K562 (cell line): Measurements from ENCODE around the gene FASLG. TPM values are rescaled to one million over a fixed set of nuclear protein-coding genes. Genes with fewer than 3 reads are reported as not detected.
A peak's percentile ranks its signal among the peaks of the same experiment; 100 is the strongest.

ENCODE experiments used
- ATAC-seq: fragments of 200-7000 bp; cut with Tn5 transposase; 3 replicates; pipeline ENCODE4 v1.9.1; 2020; ENCODE audit warnings: moderate library complexity
- BruUV-seq: library from RNA; stranded (reverse); fragments of 400-500 nt; replicated peaks from 2 replicates; lab custom pipeline; 2021; lab: Mats Ljungman, UMichigan
- CTCF ChIA-PET: fragments of 300-600 bp; formaldehyde crosslinking; extraction: SDS; loops from one replicate; lab custom pipeline; 2021; ENCODE audit warnings: low intra/inter-chr PET ratio; lab: Yijun Ruan, JAX
- POLR2A ChIA-PET: fragments of 300-600, 350-650 bp; sonication (Branson Sonifier 250); formaldehyde crosslinking; extraction: SDS; loops from one replicate; lab custom pipeline; 2021; ENCODE audit warnings: antibody characterized with exemption, inconsistent platforms; lab: Yijun Ruan, JAX
- DNase-seq, 4 experiments: peaks; one replicate each; pipeline versions ENCODE4 v3.0.0 to v3.0.0-alpha.2; 2011 to 2018; ENCODE audit warnings: low spot score in 3 of 4, mixed read lengths in 3 of 4; ENCODE audit errors: extremely low read depth in 1 of 4
- FAIRE-seq: peaks from 2 replicates; lab custom pipeline; 2011; peaks lifted over from hg19 to GRCh38; lab: Jason Lieb, UNC
- H2AFZ ChIP-seq: 2 replicates; pipeline ENCODE4 v1.6.0; 2011; ENCODE audit warnings: low read depth, low read length, control low read depth, inconsistent platforms
- H3K27ac ChIP-seq: fragments of 200-600 bp; 3 replicates; pipeline ENCODE4 v1.8.0; 2011; ENCODE audit warnings: low read depth, mild to moderate bottlenecking, control low read depth, inconsistent platforms, low read length, moderate library complexity, mixed read lengths; ENCODE audit errors: extremely low read depth
- H3K27me3 ChIP-seq, 2 experiments: fragments of 300-600 bp in 1 of 2; 2 replicates in 1 of 2; 3 replicates in 1 of 2; pipeline versions ENCODE4 v1.6.0 to v1.8.0; 2011; ENCODE audit warnings: inconsistent platforms in 2 of 2, low read length in 2 of 2, mild to moderate bottlenecking in 1 of 2, mixed read lengths in 1 of 2, moderate library complexity in 1 of 2; ENCODE audit not compliant: control insufficient read depth in 2 of 2, insufficient read depth in 2 of 2
- H3K36me3 ChIP-seq: fragments of 300-600 bp; 3 replicates; pipeline ENCODE4 v1.8.0; 2011; ENCODE audit warnings: mild to moderate bottlenecking, low read length, inconsistent platforms; ENCODE audit not compliant: control insufficient read depth, insufficient read depth
- H3K4me1 ChIP-seq, 2 experiments: fragments of 200-600 bp in 1 of 2; replicated peaks in 1 of 2; 2 replicates in 1 of 2; 3 replicates in 1 of 2; pipeline versions ENCODE4 v1.5.1 to v1.8.0; 2011; ENCODE audit warnings: inconsistent platforms in 2 of 2, low read length in 2 of 2, mild to moderate bottlenecking in 1 of 2, mixed read lengths in 1 of 2, moderate library complexity in 1 of 2; ENCODE audit not compliant: control insufficient read depth in 2 of 2, insufficient read depth in 2 of 2
- H3K4me2 ChIP-seq: 2 replicates; pipeline ENCODE4 v1.6.1; 2011; ENCODE audit warnings: low read length, control low read depth, inconsistent platforms, mixed read lengths; ENCODE audit not compliant: insufficient read depth
- H3K4me3 ChIP-seq: fragments of 200-600 bp; sonication (generic), shearing (Covaris generic); 2 replicates; pipeline ENCODE4 v1.5.1; 2016; ENCODE audit warnings: control low read depth, inconsistent platforms
- H3K79me2 ChIP-seq: fragments of 200-600 bp; 3 replicates; pipeline ENCODE4 v1.8.0; 2011; ENCODE audit warnings: low read length, inconsistent platforms; ENCODE audit not compliant: control insufficient read depth, insufficient read depth
- H3K9ac ChIP-seq, 2 experiments: 2 replicates each; pipeline versions ENCODE4 v1.6.0 to v1.6.1; 2011; ENCODE audit warnings: low read depth in 2 of 2, low read length in 2 of 2, control low read depth in 1 of 2, inconsistent platforms in 1 of 2, mild to moderate bottlenecking in 1 of 2, mixed read lengths in 1 of 2; ENCODE audit not compliant: insufficient read depth in 1 of 2
- H3K9me1 ChIP-seq: one replicate; pipeline ENCODE4 v1.6.0; 2011; ENCODE audit warnings: inconsistent platforms, mild to moderate bottlenecking, low read length, moderate library complexity; ENCODE audit not compliant: control insufficient read depth, insufficient read depth
- H3K9me3 ChIP-seq: replicated peaks from 2 replicates; pipeline ENCODE4 v1.5.1; 2011; ENCODE audit warnings: low read depth, low read length, inconsistent platforms; ENCODE audit not compliant: control insufficient read depth, insufficient read depth
- H4K20me1 ChIP-seq: replicated peaks from 2 replicates; pipeline ENCODE4 v1.6.1; 2011; ENCODE audit warnings: low read length, inconsistent platforms, mixed read lengths; ENCODE audit not compliant: control insufficient read depth, insufficient read depth
- BRD9 ChIP-seq: fragments of 450-650 bp; IDR thresholded peaks from 2 replicates; pipeline ENCODE4 v1.6.1; 2018; ENCODE audit warnings: low read depth; ENCODE audit not compliant: partially characterized antibody
- BRF1 ChIP-seq: IDR thresholded peaks from 3 replicates; pipeline ENCODE4 v1.6.1; 2011; ENCODE audit warnings: borderline replicate concordance, mild to moderate bottlenecking; ENCODE audit not compliant: insufficient read length; ENCODE audit errors: extremely low read depth
- DDX20 ChIP-seq: fragments of 450-650 bp; IDR thresholded peaks from 2 replicates; pipeline ENCODE4 v1.6.1; 2016; ENCODE audit warnings: missing genetic modification characterization, low read depth, mild to moderate bottlenecking, missing compliant biosample characterization, moderate library complexity
- DPF2 ChIP-seq: fragments of 450-650 bp; IDR thresholded peaks from 2 replicates; pipeline ENCODE4 v1.6.1; 2016
- ELK3 ChIP-seq: fragments of 450-650 bp; formaldehyde crosslinking; IDR thresholded peaks from 2 replicates; pipeline ENCODE4 v1.4.0; 2020; ENCODE audit warnings: mild to moderate bottlenecking
- FOSL1 ChIP-seq: fragments of 200-800 bp; sonication (Bioruptor generic); conservative IDR thresholded peaks from 2 replicates; pipeline ENCODE4 v1.6.1; 2016; ENCODE audit warnings: missing genetic modification characterization, missing compliant biosample characterization
- NR2C1 ChIP-seq, 2 experiments: fragments of 450-650 bp; IDR thresholded peaks; 2 replicates each; pipeline ENCODE4 v1.6.1; 2017; ENCODE audit warnings: mild to moderate bottlenecking in 2 of 2, antibody characterized with exemption in 1 of 2, inconsistent platforms in 1 of 2, missing compliant biosample characterization in 1 of 2, missing genetic modification characterization in 1 of 2
- NR2C2 ChIP-seq, 2 experiments: fragments of 200-800 bp in 1 of 2; sonication (Bioruptor generic) in 1 of 2; sonication (generic) in 1 of 2; formaldehyde crosslinking in 1 of 2; IDR thresholded peaks; 2 replicates each; pipeline versions ENCODE4 v1.6.1 to v1.8.0; 2016 to 2022; ENCODE audit warnings: mild to moderate bottlenecking in 1 of 2, missing compliant biosample characterization in 1 of 2, missing genetic modification characterization in 1 of 2, missing genetic modification reagents in 1 of 2
- OTX1 ChIP-seq: fragments of 450-650 bp; formaldehyde crosslinking; IDR thresholded peaks from 2 replicates; pipeline ENCODE4 v1.4.0; 2022; ENCODE audit warnings: mild to moderate bottlenecking
- PURB ChIP-seq: sonication (generic); formaldehyde crosslinking; IDR thresholded peaks from 2 replicates; pipeline ENCODE4 v1.9.0; 2021; ENCODE audit warnings: low read depth, mild to moderate bottlenecking, missing genetic modification reagents
- RBM22 ChIP-seq: fragments of 200-400 bp; formaldehyde crosslinking; IDR thresholded peaks from 2 replicates; pipeline ENCODE4 v1.6.1; 2018; ENCODE audit warnings: low read length, low read depth; ENCODE audit not compliant: poor library complexity, severe bottlenecking
- RFX1 ChIP-seq: fragments of 450-650 bp; IDR thresholded peaks from 2 replicates; pipeline ENCODE4 v1.6.1; 2016; ENCODE audit warnings: mild to moderate bottlenecking, moderate library complexity
- RFX7 ChIP-seq: fragments of 250-450 bp; sonication (Bioruptor Pico); IDR thresholded peaks from 2 replicates; pipeline ENCODE4 v1.5.1; 2021; ENCODE audit warnings: mild to moderate bottlenecking
- TFAM ChIP-seq: fragments of 250-450 bp; sonication (Bioruptor Pico); conservative IDR thresholded peaks from 2 replicates; pipeline ENCODE4 v1.5.0; 2021; ENCODE audit warnings: mild to moderate bottlenecking, moderate library complexity
- TSC22D4 ChIP-seq: fragments of 450-650 bp; IDR thresholded peaks from 2 replicates; pipeline ENCODE4 v1.6.1; 2016; ENCODE audit warnings: missing genetic modification characterization, missing biosample characterization, control low read depth
- XRCC3 ChIP-seq: fragments of 450-650 bp; IDR thresholded peaks from 2 replicates; pipeline ENCODE4 v1.6.1; 2017; ENCODE audit warnings: mild to moderate bottlenecking, moderate library complexity
- ZMIZ1 ChIP-seq, 2 experiments: fragments of 150-350 bp in 1 of 2; IDR thresholded peaks; 2 replicates each; pipeline ENCODE4 v1.6.1; 2012 to 2016; ENCODE audit warnings: low read depth in 2 of 2, low read length in 2 of 2, mild to moderate bottlenecking in 1 of 2, moderate library complexity in 1 of 2
- ZNF589 ChIP-seq: fragments of 200-800 bp; sonication (Bioruptor generic); IDR thresholded peaks from 2 replicates; pipeline ENCODE4 v1.6.1; 2016; ENCODE audit warnings: low read depth, missing genetic modification characterization, missing compliant biosample characterization
- ZNF695 ChIP-seq: fragments of 450-650 bp; formaldehyde crosslinking; IDR thresholded peaks from 2 replicates; pipeline ENCODE4 v1.4.0; 2020; ENCODE audit warnings: mild to moderate bottlenecking, moderate library complexity
- WGBS: fragments of 100-300 bp; shearing (Covaris generic); methylation state at CpG from one replicate; pipeline ENCODE4 v1.1.6; 2016; ENCODE audit warnings: low coverage, mixed read lengths; ENCODE audit not compliant: insufficient coverage; ENCODE audit errors: missing lambda C conversion rate; 5-methylcytosine and 5-hydroxymethylcytosine counted together
- in situ Hi-C: fragments of 300-500 bp; cut with MboI; formaldehyde crosslinking; loops from 4 replicates; pipeline ENCODE4 v1.15.0; 2018; ENCODE audit warnings: inconsistent platforms, mixed read lengths
- intact Hi-C: fragments of 100-400 bp; cut with micrococcal nuclease; formaldehyde crosslinking; loops from 2 replicates; pipeline ENCODE4 v1.14.2; 2022
- polyA plus RNA-seq, 8 experiments: library from polyadenylated mRNA; depleted of rRNA in 4 of 8; stranded (reverse) in 5 of 8; unstranded in 3 of 8; fragments of >200 nt; fragmentation: Nextera tagmentation in 2 of 8; fragmentation: Illumina TruSeq in 1 of 8; extraction: Ambion mirVana in 2 of 8; extraction: Trizol in 1 of 8; gene quantifications; 2 replicates each; pipeline versions ENCODE4 v1.2.1 to v1.2.3, GENCODE V29; 2011 to 2014; ENCODE audit warnings: inconsistent platforms in 1 of 8, missing spikeins in 1 of 8
- total RNA-seq, 7 experiments: library from RNA; depleted of rRNA in 6 of 7; stranded (reverse); fragments of >200 nt in 6 of 7; fragmentation: Illumina TruSeq in 2 of 7; extraction: Trizol in 2 of 7; gene quantifications; 2 replicates each; pipeline versions ENCODE4 v1.2.1 to v1.2.3, GENCODE V29; 2011 to 2021; ENCODE audit warnings: low replicate concordance in 1 of 7

Gene FASLG
- total and polyA plus RNA-seq, 9 of the 15 experiments (the other 6 are each of a cell fraction or from before 2014, with no cell fraction given), result not detected

GRCh38 chr1:172699111-172699510 is 40.2 kb downstream of the FASLG start:
- Histone ChIP-seq H3K4me2 (no peak overlapping the region), H3K4me1 (peaks cover 0 to 10% of the 10 kb centered on the region in 2 experiments; a peak in 1 of 5 replicates), H4K20me1 (no peaks in the 10 kb centered on the region), H2AFZ (no peak overlapping the region), H3K27ac (no peak overlapping the region), H3K36me3 (no peaks in the 10 kb centered on the region), H3K79me2 (no peaks in the 10 kb centered on the region), H3K27me3 (no peaks in the 10 kb centered on the region), H3K9me3 (no peaks in the 10 kb centered on the region), H3K9me1 (no peaks in the 10 kb centered on the region), H3K4me3 (no peak overlapping the region), H3K9ac (no peak overlapping the region)
- in situ Hi-C loops, result no loop called here
- intact Hi-C loops, result no loop called here
- ChIA-PET POLR2A (interaction anchor here (1.2 kb wide), 1 partner anchor 10 kb away, joined by 5 read pairs; no protein-coding TSS in a partner anchor), CTCF (no interaction called here)
- BruUV-seq, result no TSS peak
- ATAC-seq (peak; percentile 48), DNase-seq (peak in 1 of 4 experiments; percentile 24), FAIRE-seq (no peak)
- WGBS, result 2% methylated on average over 3 of the region's 3 CpGs
- peak; percentile 20 for TF ChIP-seq ZNF589
- no peak for TF ChIP-seq OTX1 (CRISPR knock-in tag)
- TF ChIP-seq DDX20 (tag), result no peak
- no peak for TF ChIP-seq PURB
- TF ChIP-seq ZNF695 (CRISPR knock-in tag), result no peak
- no peak for TF ChIP-seq RFX7
- TF ChIP-seq RFX1, result no peak
- TF ChIP-seq BRD9, result no peak
- TF ChIP-seq NR2C2 (CRISPR knock-in tag; IDR thresholded peaks at IDR 0.05), result no peak
- TF ChIP-seq NR2C2 (tag; IDR thresholded peaks at IDR 0.05), result peak; percentile 12; the same call in 1 of the 2 replicates
- 0 out of 2 replicates have a peak, but pooled peaks have one; percentile 30 for TF ChIP-seq TSC22D4 (tag)
- no peak for TF ChIP-seq NR2C1 (IDR thresholded peaks at IDR 0.05)
- TF ChIP-seq NR2C1 (tag; IDR thresholded peaks at IDR 0.05), result peak; percentile 18; the same call in 1 of the 2 replicates
- TF ChIP-seq DPF2, result no peak
- no peak for TF ChIP-seq ZMIZ1 (IDR thresholded peaks at IDR 0.05; ENCODE audit: low read depth in 2 of 2, low read length in 2 of 2)
- TF ChIP-seq FOSL1 (tag), result peak; percentile 73
- TF ChIP-seq BRF1, result no peak
- TF ChIP-seq RBM22, result no peak
- no peak for TF ChIP-seq TFAM
- no peak for TF ChIP-seq XRCC3
- no peak for TF ChIP-seq ELK3 (CRISPR knock-in tag)
